Endodermal cell (in vitro differentiated cells): Measurements from ENCODE around the gene HPSE2. TPM values are rescaled to one million over a fixed set of nuclear protein-coding genes. Genes with fewer than 3 reads are reported as not detected.

ENCODE experiments used
- DNase-seq: peaks from one replicate; pipeline ENCODE4 v3.0.0-alpha.2; 2017
- H3K27ac ChIP-seq: 2 replicates; pipeline ENCODE4 v1.5.1; 2013; ENCODE audit warnings: mild to moderate bottlenecking, low read depth, low read length, moderate library complexity
- H3K27me3 ChIP-seq: 2 replicates; pipeline ENCODE4 v1.6.1; 2013; ENCODE audit warnings: mild to moderate bottlenecking, low read length, moderate library complexity; ENCODE audit not compliant: insufficient read depth, control insufficient read depth, poor library complexity, severe bottlenecking
- H3K36me3 ChIP-seq: 2 replicates; pipeline ENCODE4 v1.7.0; 2013; ENCODE audit warnings: mild to moderate bottlenecking, low read length, moderate library complexity; ENCODE audit not compliant: control insufficient read depth, insufficient read depth
- H3K4me1 ChIP-seq: one replicate; pipeline ENCODE4 v1.7.0; 2013; ENCODE audit warnings: low read length; ENCODE audit not compliant: control insufficient read depth, insufficient read depth
- H3K4me3 ChIP-seq: 2 replicates; pipeline ENCODE4 v1.5.1; 2013; ENCODE audit warnings: mild to moderate bottlenecking, low read length, moderate library complexity
- H3K9ac ChIP-seq: 2 replicates; pipeline ENCODE4 v1.6.1; 2013; ENCODE audit warnings: mild to moderate bottlenecking, low read length, moderate library complexity; ENCODE audit not compliant: poor library complexity, severe bottlenecking; ENCODE audit errors: extremely low read depth
- H3K9me3 ChIP-seq: 2 replicates; pipeline ENCODE4 v1.6.1; 2013; ENCODE audit warnings: mild to moderate bottlenecking, low read length, moderate library complexity; ENCODE audit not compliant: control insufficient read depth
- H3K27ac Mint-ChIP-seq: 2 replicates; pipeline ENCODE4 v1.8.0; 2020; ENCODE audit warnings: mixed read lengths
- H3K27me3 Mint-ChIP-seq: 2 replicates; pipeline ENCODE4 v1.8.0; 2021; ENCODE audit warnings: mild to moderate bottlenecking, mixed read lengths; ENCODE audit not compliant: insufficient read depth
- H3K36me3 Mint-ChIP-seq: 2 replicates; pipeline ENCODE4 v1.8.0; 2020; ENCODE audit warnings: low read depth, mixed read lengths
- H3K4me1 Mint-ChIP-seq: 2 replicates; pipeline ENCODE4 v1.8.0; 2020; ENCODE audit warnings: mixed read lengths
- H3K4me3 Mint-ChIP-seq: 2 replicates; pipeline ENCODE4 v1.8.0; 2020; ENCODE audit warnings: mild to moderate bottlenecking, moderate library complexity, mixed read lengths
- H3K9me3 Mint-ChIP-seq: 2 replicates; pipeline ENCODE4 v1.8.0; 2020; ENCODE audit warnings: mild to moderate bottlenecking, mixed read lengths
- WGBS, 2 experiments: methylation state at CpG; one replicate each; pipeline versions ENCODE4 v1.1.5 to v1.1.7; 2013; ENCODE audit warnings: missing lambda C conversion rate in 2 of 2, mixed read lengths in 1 of 2; ENCODE audit not compliant: insufficient coverage in 1 of 2, insufficient read length in 1 of 2; 5-methylcytosine and 5-hydroxymethylcytosine counted together
- total RNA-seq, 2 donors: library from RNA; stranded (reverse); fragmentation: NEBNext Ultra II Directional in 1 of 2; extraction: Animal tissue kit (Norgen Biotek cat#: 25700) in 1 of 2; gene quantifications; 2 replicates in 1 of 2; 3 replicates in 1 of 2; pipeline ENCODE4 v1.2.1, GENCODE V29; 2021
- TF ChIP-seq, protein P1 (sequence below): fragments of 200-600 bp; sonication (generic); conservative IDR thresholded peaks from 2 replicates; pipeline ENCODE4 v1.5.0; 2021; ENCODE audit warnings: antibody characterized with exemption, mild to moderate bottlenecking

Gene HPSE2
- total RNA-seq, 2 donors from 2014 or later, result 0.07 to 0.11 TPM

DNA sequence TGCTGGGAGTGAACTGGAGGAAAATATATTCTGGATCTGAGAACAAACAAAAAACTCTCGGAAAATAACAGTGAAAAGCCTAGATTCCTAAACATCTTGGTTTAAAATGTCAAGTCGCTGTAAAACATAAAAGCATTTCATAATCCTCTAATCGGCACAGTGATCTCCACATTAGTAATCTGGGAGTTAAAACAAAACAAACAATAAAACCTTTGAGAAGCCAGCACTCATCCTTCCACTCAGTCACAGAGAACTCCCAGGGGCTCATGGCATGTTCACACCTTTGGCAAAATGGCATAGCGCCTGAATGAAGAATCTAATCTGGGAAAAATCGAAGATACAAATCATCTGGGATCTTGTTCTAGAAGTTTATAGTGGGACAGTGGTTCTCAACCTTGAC is 764.8 kb downstream of the HPSE2 start:
- H3K27ac ChIP-seq, result no peak overlapping the region
- H3K4me1 Mint-ChIP-seq, result peaks cover 12% of the 10 kb centered on the region

DNA sequence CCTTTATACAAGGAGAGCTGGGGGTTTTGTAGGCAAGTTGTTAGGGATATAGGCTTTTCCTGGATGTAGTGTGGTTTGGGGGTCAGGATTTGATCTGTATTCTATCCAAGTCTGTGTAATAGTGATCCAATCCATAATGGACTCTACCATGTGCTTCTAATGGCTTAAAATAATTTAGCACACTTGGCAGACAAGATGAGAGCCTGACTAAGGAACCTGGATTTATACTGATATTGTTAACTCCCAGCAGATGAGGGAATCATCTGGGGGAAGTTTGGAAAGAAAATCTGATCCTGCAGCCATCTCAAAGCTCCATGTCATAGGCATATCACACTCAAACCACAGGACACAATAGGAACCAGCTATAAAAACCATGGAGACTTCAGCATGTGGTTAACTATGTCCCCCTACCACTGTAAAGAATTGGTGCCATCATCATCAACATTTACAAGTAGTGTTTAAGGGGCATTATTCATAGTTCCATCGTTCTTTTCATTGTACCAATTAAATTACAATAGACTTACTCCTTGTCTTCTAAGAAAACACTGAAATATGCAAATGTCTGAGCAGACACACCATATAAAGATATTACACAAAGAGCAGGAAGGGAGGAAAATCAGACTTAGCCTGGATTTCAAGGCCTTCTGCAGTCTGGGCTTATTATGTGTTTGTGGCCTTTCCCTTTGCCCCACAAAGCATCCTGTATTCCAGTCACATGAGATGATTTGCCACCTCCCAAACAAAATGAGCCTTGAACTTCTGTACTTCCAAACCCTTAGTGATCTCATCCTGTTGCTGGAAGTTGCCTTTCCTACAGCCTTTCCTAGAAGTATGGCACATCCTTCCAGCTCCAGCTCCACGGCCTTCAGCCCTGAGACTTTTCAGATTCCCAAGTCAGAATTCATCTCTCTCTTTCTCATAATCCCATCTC is 766.4 kb downstream of the HPSE2 start:
- TF ChIP-seq, protein P1, sequence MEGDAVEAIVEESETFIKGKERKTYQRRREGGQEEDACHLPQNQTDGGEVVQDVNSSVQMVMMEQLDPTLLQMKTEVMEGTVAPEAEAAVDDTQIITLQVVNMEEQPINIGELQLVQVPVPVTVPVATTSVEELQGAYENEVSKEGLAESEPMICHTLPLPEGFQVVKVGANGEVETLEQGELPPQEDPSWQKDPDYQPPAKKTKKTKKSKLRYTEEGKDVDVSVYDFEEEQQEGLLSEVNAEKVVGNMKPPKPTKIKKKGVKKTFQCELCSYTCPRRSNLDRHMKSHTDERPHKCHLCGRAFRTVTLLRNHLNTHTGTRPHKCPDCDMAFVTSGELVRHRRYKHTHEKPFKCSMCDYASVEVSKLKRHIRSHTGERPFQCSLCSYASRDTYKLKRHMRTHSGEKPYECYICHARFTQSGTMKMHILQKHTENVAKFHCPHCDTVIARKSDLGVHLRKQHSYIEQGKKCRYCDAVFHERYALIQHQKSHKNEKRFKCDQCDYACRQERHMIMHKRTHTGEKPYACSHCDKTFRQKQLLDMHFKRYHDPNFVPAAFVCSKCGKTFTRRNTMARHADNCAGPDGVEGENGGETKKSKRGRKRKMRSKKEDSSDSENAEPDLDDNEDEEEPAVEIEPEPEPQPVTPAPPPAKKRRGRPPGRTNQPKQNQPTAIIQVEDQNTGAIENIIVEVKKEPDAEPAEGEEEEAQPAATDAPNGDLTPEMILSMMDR, result no peak
- Mint-ChIP-seq H3K27ac (no peak overlapping the region), H3K27me3 (peaks cover 44% of the 10 kb centered on the region), H3K9me3 (no peaks in the 10 kb centered on the region), H3K36me3 (no peaks in the 10 kb centered on the region), H3K4me3 (no peak overlapping the region), H3K4me1 (peaks cover 19% of the 10 kb centered on the region)
- 86% methylated on average over 2 of the region's 2 CpGs; no CpG with 5 or more reads in 1 of the 2 experiments for WGBS, 2 experiments
- no peak overlapping the region for H3K4me3 ChIP-seq
- no peak overlapping the region for H3K27ac ChIP-seq
- H3K36me3 ChIP-seq, result no peaks in the 10 kb centered on the region
- no peaks in the 10 kb centered on the region for H3K9me3 ChIP-seq
- DNase-seq, result no peak
- no peaks in the 10 kb centered on the region for H3K4me1 ChIP-seq
- no peak overlapping the region for H3K9ac ChIP-seq
- peaks cover 35% of the 10 kb centered on the region for H3K27me3 ChIP-seq

More for the DNA sequence above, 764.8 kb downstream of the HPSE2 start:
- Mint-ChIP-seq H3K36me3 (no peaks in the 10 kb centered on the region), H3K27ac (no peak overlapping the region), H3K4me3 (no peak overlapping the region), H3K9me3 (no peaks in the 10 kb centered on the region), H3K27me3 (peaks cover 37% of the 10 kb centered on the region)
- TF ChIP-seq, protein P1, result no peak
- H3K9me3 ChIP-seq, result no peaks in the 10 kb centered on the region
- peaks cover 31% of the 10 kb centered on the region for H3K27me3 ChIP-seq
- no peaks in the 10 kb centered on the region for H3K36me3 ChIP-seq
- no peak overlapping the region for H3K4me3 ChIP-seq
- 89% methylated on average over 5 of the region's 5 CpGs for WGBS, 2 experiments
- H3K4me1 ChIP-seq, result no peaks in the 10 kb centered on the region
- no peak for DNase-seq
- no peak overlapping the region for H3K9ac ChIP-seq

DNA sequence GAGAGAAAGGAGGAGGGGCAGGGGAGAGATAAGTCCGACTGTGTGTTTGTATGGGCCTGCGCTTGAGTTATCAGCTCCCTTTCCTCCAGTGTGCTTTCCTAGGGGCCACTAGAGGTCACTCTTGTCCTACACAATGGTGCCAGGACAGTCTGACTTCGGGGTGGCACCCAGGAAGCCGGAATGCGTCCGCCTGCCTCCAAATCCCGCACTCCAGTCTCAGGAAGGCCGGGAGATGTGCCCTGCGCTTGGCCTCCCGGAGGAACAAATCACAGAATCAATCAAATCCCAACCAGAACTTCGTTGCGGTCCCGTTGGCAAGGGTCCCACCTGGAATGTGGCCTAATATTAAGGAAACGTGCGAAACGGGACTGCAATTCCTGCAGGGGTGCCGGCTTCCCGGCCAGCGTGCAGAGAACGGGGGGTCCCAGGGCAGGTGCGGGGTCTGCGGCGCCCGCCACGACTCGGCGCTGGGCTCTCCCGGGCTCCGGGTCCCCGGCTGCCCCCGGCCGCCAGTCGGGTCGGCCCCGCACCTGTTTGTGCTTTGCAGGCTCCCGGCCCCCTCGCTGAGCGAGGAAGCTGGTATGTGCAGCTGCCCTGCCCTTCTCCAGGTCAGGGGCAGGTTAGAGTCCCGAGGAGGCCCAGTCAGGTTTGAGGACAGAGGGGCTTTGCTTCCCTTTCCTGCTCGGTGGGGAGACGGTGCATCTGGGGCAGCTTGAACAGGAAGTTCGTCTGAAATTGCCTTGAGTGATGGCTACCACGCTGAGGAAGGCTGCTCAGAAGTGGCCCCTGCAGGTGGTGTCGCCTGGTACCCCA is 767.9 kb downstream of the HPSE2 start:
- TF ChIP-seq, protein P1, result peak; percentile 93
- no peaks in the 10 kb centered on the region for H3K9me3 Mint-ChIP-seq
- Histone ChIP-seq H3K27me3 (peaks cover 41% of the 10 kb centered on the region), H3K9me3 (no peaks in the 10 kb centered on the region), H3K36me3 (no peaks in the 10 kb centered on the region), H3K4me3 (peak overlapping the region; percentile 69), H3K4me1 (no peaks in the 10 kb centered on the region), H3K27ac (no peak overlapping the region), H3K9ac (no peak overlapping the region)
- 17 to 36% methylated on average over 15 to 44 of the region's 44 CpGs for WGBS, 2 experiments
- peaks cover 58% of the 10 kb centered on the region for H3K27me3 Mint-ChIP-seq
- peaks cover 19% of the 10 kb centered on the region for H3K4me1 Mint-ChIP-seq
- H3K36me3 Mint-ChIP-seq, result no peaks in the 10 kb centered on the region
- no peak overlapping the region for H3K27ac Mint-ChIP-seq
- DNase-seq, result peak; percentile 87
- H3K4me3 Mint-ChIP-seq, result peak overlapping the region; percentile 67
